NT2/D1 (cell line): ENCODE data around the gene RPL28.
A peak's percentile ranks its signal among the peaks of the same experiment; 100 is the strongest.

ENCODE experiments used
- DNase-seq: peaks from one replicate; pipeline ENCODE4 v3.0.0-alpha.2; 2011; ENCODE audit warnings: low read depth, low spot score
- H3K27me3 ChIP-seq: 2 replicates; pipeline ENCODE4 v1.6.0; 2011; ENCODE audit warnings: mild to moderate bottlenecking; ENCODE audit not compliant: insufficient read length, insufficient read depth
- H3K36me3 ChIP-seq: 2 replicates; pipeline ENCODE4 v1.6.1; 2011; ENCODE audit warnings: mild to moderate bottlenecking, low read length, mixed read lengths; ENCODE audit not compliant: insufficient read depth, insufficient read length
- H3K4me1 ChIP-seq: 2 replicates; pipeline ENCODE4 v1.5.1; 2011; ENCODE audit not compliant: insufficient read depth, insufficient read length
- H3K4me3 ChIP-seq: 2 replicates; pipeline ENCODE4 v1.5.1; 2011; ENCODE audit warnings: low read depth; ENCODE audit not compliant: insufficient read length
- H3K9ac ChIP-seq: 2 replicates; pipeline ENCODE4 v1.6.0; 2011; ENCODE audit warnings: low read depth; ENCODE audit not compliant: insufficient read length
- H3K9me3 ChIP-seq: 2 replicates; pipeline ENCODE4 v1.5.1; 2011; ENCODE audit warnings: mild to moderate bottlenecking, low read length; ENCODE audit not compliant: insufficient read depth
- SUZ12 ChIP-seq: IDR thresholded peaks from 2 replicates; pipeline ENCODE4 v1.6.1; 2011; ENCODE audit not compliant: insufficient read length, insufficient read depth; ENCODE audit errors: extremely low read depth
- YY1 ChIP-seq: IDR thresholded peaks from 2 replicates; pipeline ENCODE4 v1.6.1; 2011; ENCODE audit not compliant: insufficient read length, insufficient read depth
- ZNF274 ChIP-seq: IDR thresholded peaks from 2 replicates; pipeline ENCODE4 v1.6.1; 2011; ENCODE audit warnings: mild to moderate bottlenecking, low read depth, low read length

The RPL28 gene

GRCh38 chr19:55385724-55386492 lies at the start of gene RPL28:
Gene RPL28, plus strand, starts transcription at chr19:55385932. Its CDS starts 426 bp downstream, at chr19:55386358.
- peak; percentile 92 for DNase-seq
- Histone ChIP-seq H3K27me3 (peaks cover 12% of the 10 kb centered on the region), H3K9ac (peak within 1 kb of the TSS; percentile 99), H3K36me3 (peaks cover 50% of the 10 kb centered on the region), H3K4me1 (peaks cover 31% of the 10 kb centered on the region), H3K4me3 (peak within 1 kb of the TSS; percentile 97), H3K9me3 (no peaks in the 10 kb centered on the region)
- TF ChIP-seq YY1 (no peak), ZNF274 (no peak), SUZ12 (no peak)

GRCh38 chr19:55336101-55336500 lies 49.6 kb upstream of the RPL28 start:
- Histone ChIP-seq H3K36me3 (no peaks in the 10 kb centered on the region), H3K9ac (no peak overlapping the region), H3K4me3 (no peak overlapping the region), H3K27me3 (no peaks in the 10 kb centered on the region), H3K9me3 (no peaks in the 10 kb centered on the region), H3K4me1 (peaks cover 2% of the 10 kb centered on the region)
- no peak for TF ChIP-seq YY1
- TF ChIP-seq SUZ12 = no peak
- TF ChIP-seq ZNF274 = no peak
- DNase-seq = no peak

- Histone ChIP-seq H3K27me3 (no peaks in the 10 kb centered on the region), H3K36me3 (peaks cover 22% of the 10 kb centered on the region), H3K4me1 (peaks cover 14% of the 10 kb centered on the region), H3K9ac (peak within 1 kb of the TSS; percentile 94), H3K4me3 (peak within 1 kb of the TSS; percentile 63), H3K9me3 (no peaks in the 10 kb centered on the region)
- DNase-seq = peak; percentile 98
- TF ChIP-seq SUZ12 = no peak
- no peak for TF ChIP-seq ZNF274
- TF ChIP-seq YY1 = no peak
Observed at GRCh38 chr19:55339105-55339888, 46.4 kb upstream of the RPL28 start, which contains the start of gene KMT5C. Gene KMT5C, plus strand, starts transcription at chr19:55339876. Its CDS starts 2,061 bp downstream, at chr19:55341937.

DNA sequence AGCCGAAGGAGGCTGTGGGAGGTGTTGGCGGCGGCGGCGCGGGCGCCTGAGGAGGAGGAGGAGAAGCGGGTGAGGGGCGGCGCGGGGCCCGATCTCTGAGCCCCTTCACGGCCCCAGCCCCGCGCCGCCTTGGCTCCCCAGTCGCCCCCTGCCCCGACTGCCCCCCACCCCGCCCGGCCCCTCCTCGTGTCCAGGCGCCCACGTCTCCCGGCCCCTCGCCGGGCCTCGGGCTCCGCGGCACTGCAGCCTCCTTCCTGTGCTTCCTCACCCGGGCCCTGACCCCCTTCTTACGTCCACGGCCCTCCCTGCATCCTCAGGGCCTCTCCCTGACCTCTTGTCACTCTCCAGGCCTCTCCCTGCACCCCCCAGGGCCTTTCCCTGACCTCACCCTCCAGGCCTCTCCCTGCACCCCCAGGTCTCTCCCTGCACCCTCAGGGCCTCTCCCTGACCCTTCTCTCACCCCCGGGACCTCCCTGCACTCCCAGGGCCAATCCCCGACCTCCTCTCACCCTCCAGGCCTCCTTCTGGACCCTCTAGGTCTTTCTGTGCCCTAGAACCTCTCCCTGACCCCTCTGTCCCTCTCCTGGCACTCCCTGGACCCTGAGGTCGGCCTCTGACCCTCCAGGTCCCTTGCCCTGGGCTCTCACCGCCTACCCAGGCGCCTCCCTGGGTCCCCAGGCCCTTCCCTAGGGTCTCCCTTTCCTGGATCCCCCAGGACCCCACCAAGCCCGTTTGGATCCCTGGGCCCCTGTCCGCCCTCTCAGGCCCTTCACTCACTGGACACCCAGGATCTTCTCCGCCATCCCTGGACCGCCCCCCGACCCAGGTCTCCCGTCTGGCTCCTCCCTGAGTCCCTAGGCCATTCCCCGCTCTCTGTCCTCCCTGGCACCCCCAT lies 45.6 kb upstream of the RPL28 start:
- H3K4me3 ChIP-seq = peak overlapping the region; percentile 63
- H3K4me1 ChIP-seq = peaks cover 16% of the 10 kb centered on the region
- no peaks in the 10 kb centered on the region for H3K9me3 ChIP-seq
- peak overlapping the region; percentile 94 for H3K9ac ChIP-seq
- no peak for DNase-seq
- TF ChIP-seq YY1 (no peak), ZNF274 (no peak), SUZ12 (no peak)
- peaks cover 27% of the 10 kb centered on the region for H3K36me3 ChIP-seq
- no peaks in the 10 kb centered on the region for H3K27me3 ChIP-seq

- TF ChIP-seq SUZ12 = no peak
- no peak for TF ChIP-seq YY1
- TF ChIP-seq ZNF274 = no peak
- peak overlapping the region; percentile 94 for H3K9ac ChIP-seq
- no peaks in the 10 kb centered on the region for H3K9me3 ChIP-seq
- peaks cover 29% of the 10 kb centered on the region for H3K36me3 ChIP-seq
- no peaks in the 10 kb centered on the region for H3K27me3 ChIP-seq
- peaks cover 20% of the 10 kb centered on the region for H3K4me1 ChIP-seq
- DNase-seq = no peak
- H3K4me3 ChIP-seq = peak overlapping the region; percentile 63
Observed at GRCh38 chr19:55340784-55341147, 45.0 kb upstream of the RPL28 start.

DNA sequence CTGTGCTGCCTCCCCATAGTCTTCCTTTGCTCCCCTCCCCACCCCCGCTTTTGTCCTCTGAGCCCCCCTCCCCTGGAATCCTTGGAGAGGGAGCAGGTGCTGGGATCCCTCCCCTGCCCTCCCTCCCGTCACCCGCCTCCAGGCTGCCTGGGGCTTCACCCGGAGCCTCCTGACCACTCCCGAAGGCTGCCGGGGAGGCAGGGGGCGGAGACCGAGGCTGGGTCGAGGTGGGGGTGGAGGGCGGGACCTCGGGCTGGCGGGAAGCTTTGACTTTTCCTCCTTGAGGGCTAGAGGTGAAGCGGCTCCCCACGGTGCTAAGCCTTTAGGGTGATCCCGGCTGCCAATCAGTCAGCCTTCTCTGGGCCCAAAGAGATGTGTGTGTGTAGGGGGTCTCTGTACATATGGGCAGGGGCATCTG lies 44.6 kb upstream of the RPL28 start:
- peak; percentile 51 for DNase-seq
- Histone ChIP-seq H3K4me3 (peak overlapping the region; percentile 63), H3K9me3 (no peaks in the 10 kb centered on the region), H3K36me3 (peaks cover 29% of the 10 kb centered on the region), H3K4me1 (peaks cover 21% of the 10 kb centered on the region), H3K9ac (peak overlapping the region; percentile 94), H3K27me3 (no peaks in the 10 kb centered on the region)
- TF ChIP-seq ZNF274 (no peak), YY1 (no peak), SUZ12 (no peak)
